DND-41 (cell line): ENCODE data around the gene PCSK2.

Experiments used
- ATAC-seq: fragments of 200-7000 bp; cut with Tn5 transposase; 3 replicates; pipeline ENCODE4 v1.9.1; 2021; ENCODE audit warnings: low read depth; ENCODE audit not compliant: insufficient read depth
- DNase-seq: peaks from one replicate; pipeline ENCODE4 v3.0.0-alpha.2; 2020
- H2AFZ ChIP-seq: 2 replicates; pipeline ENCODE4 v1.6.0; 2012; ENCODE audit warnings: low read depth, low read length
- H3K27ac ChIP-seq: 2 replicates; pipeline ENCODE4 v1.5.1; 2012; ENCODE audit warnings: low read length, inconsistent platforms
- H3K27me3 ChIP-seq: fragments of 200-600 bp; sonication (generic); 2 replicates; pipeline ENCODE4 v1.6.0; 2012; ENCODE audit warnings: low read length, mild to moderate bottlenecking, inconsistent platforms; ENCODE audit not compliant: insufficient read depth, poor library complexity
- H3K36me3 ChIP-seq: 2 replicates; pipeline ENCODE4 v1.5.1; 2012; ENCODE audit warnings: low read length, inconsistent platforms; ENCODE audit not compliant: insufficient read depth
- H3K4me1 ChIP-seq: 2 replicates; pipeline ENCODE4 v1.5.1; 2012; ENCODE audit warnings: mild to moderate bottlenecking, low read length; ENCODE audit not compliant: insufficient read depth
- H3K4me2 ChIP-seq: 2 replicates; pipeline ENCODE4 v1.6.0; 2012; ENCODE audit warnings: mild to moderate bottlenecking, moderate library complexity, low read length, inconsistent platforms; ENCODE audit not compliant: insufficient read depth
- H3K4me3 ChIP-seq, 2 experiments: fragments of 200-600 bp in 1 of 2; shearing (Covaris generic) in 1 of 2; 2 replicates each; pipeline ENCODE4 v1.5.1; 2012 to 2016; ENCODE audit warnings: inconsistent platforms in 2 of 2, low read length in 2 of 2, mild to moderate bottlenecking in 2 of 2, low read depth in 1 of 2, moderate library complexity in 1 of 2
- H3K79me2 ChIP-seq: 2 replicates; pipeline ENCODE4 v1.6.0; 2012; ENCODE audit warnings: low read length, inconsistent platforms; ENCODE audit not compliant: insufficient read depth
- H3K9ac ChIP-seq: 2 replicates; pipeline ENCODE4 v1.6.0; 2012; ENCODE audit warnings: low read depth, mild to moderate bottlenecking, inconsistent platforms, low read length, moderate library complexity
- H3K9me3 ChIP-seq: 2 replicates; pipeline ENCODE4 v1.5.1; 2012; ENCODE audit warnings: low read length, moderate library complexity, mild to moderate bottlenecking, inconsistent platforms; ENCODE audit not compliant: insufficient read depth, severe bottlenecking
- H4K20me1 ChIP-seq: 2 replicates; pipeline ENCODE4 v1.6.0; 2012; ENCODE audit warnings: low read length; ENCODE audit not compliant: insufficient read depth
- CTCF ChIP-seq: IDR thresholded peaks from 2 replicates; pipeline ENCODE4 v1.5.1; 2012; ENCODE audit warnings: borderline replicate concordance, low read length, moderate library complexity, mild to moderate bottlenecking; ENCODE audit not compliant: poor library complexity, severe bottlenecking; ENCODE audit errors: extremely low read depth
- EZH2 ChIP-seq: IDR thresholded peaks from 3 replicates; pipeline ENCODE4 v1.6.1; 2012; ENCODE audit warnings: borderline replicate concordance, low read depth, mild to moderate bottlenecking, moderate library complexity, low read length, inconsistent platforms; ENCODE audit not compliant: severe bottlenecking

The PCSK2 gene

GRCh38 chr20:17394411-17394810 lies 167.6 kb downstream of the PCSK2 start:
- no peak overlapping the region for H3K9ac ChIP-seq
- DNase-seq: no peak

GRCh38 chr20:17395729-17396128 lies 168.9 kb downstream of the PCSK2 start:
- Histone ChIP-seq H3K9ac (no peak overlapping the region), H3K4me3 (no peak overlapping the region), H3K4me2 (no peak overlapping the region), H3K27me3 (no peaks in the 10 kb centered on the region), H4K20me1 (no peaks in the 10 kb centered on the region), H3K4me1 (no peaks in the 10 kb centered on the region), H3K27ac (no peak overlapping the region), H3K79me2 (no peaks in the 10 kb centered on the region), H2AFZ (no peak overlapping the region), H3K9me3 (no peaks in the 10 kb centered on the region), H3K36me3 (no peaks in the 10 kb centered on the region)
- no peak for TF ChIP-seq CTCF
- no peak for TF ChIP-seq EZH2
- DNase-seq (no peak), ATAC-seq (no peak)

More at GRCh38 chr20:17394411-17394810, 167.6 kb downstream of the PCSK2 start:
- Histone ChIP-seq H4K20me1 (no peaks in the 10 kb centered on the region), H3K4me3 (no peak overlapping the region), H3K27ac (no peak overlapping the region), H2AFZ (no peak overlapping the region), H3K36me3 (no peaks in the 10 kb centered on the region), H3K79me2 (no peaks in the 10 kb centered on the region), H3K4me2 (no peak overlapping the region), H3K9me3 (no peaks in the 10 kb centered on the region), H3K4me1 (no peaks in the 10 kb centered on the region), H3K27me3 (no peaks in the 10 kb centered on the region)
- TF ChIP-seq CTCF: no peak
- TF ChIP-seq EZH2: no peak
- no peak for ATAC-seq

- Histone ChIP-seq H2AFZ (no peak overlapping the region), H3K79me2 (no peaks in the 10 kb centered on the region), H3K27ac (no peak overlapping the region), H3K4me1 (no peaks in the 10 kb centered on the region), H3K4me2 (no peak overlapping the region), H3K36me3 (no peaks in the 10 kb centered on the region), H4K20me1 (no peaks in the 10 kb centered on the region), H3K9ac (no peak overlapping the region), H3K4me3 (no peak overlapping the region), H3K27me3 (no peaks in the 10 kb centered on the region), H3K9me3 (no peaks in the 10 kb centered on the region)
- TF ChIP-seq CTCF (no peak), EZH2 (no peak)
- ATAC-seq: no peak
- no peak for DNase-seq
Measured at GRCh38 chr20:17399303-17399985, 172.6 kb downstream of the PCSK2 start.
